Bone marrow (tissue), 2 donors: Measurements from ENCODE around the gene ORAI3.
"Not testable (repeated sequence)": the region's sequence is repeated elsewhere in the genome, so short reads cannot be mapped to it uniquely, and the experiment has no call there.

ENCODE experiments used
- DNase-seq, 2 donors: peaks; one replicate each; lab custom pipeline; 2025; lab: John Stamatoyannopoulos, UW

The ORAI3 gene

GRCh38 chr16:30924076-30924912 is 24.6 kb upstream of the ORAI3 start:
- no peak for DNase-seq

GRCh38 chr16:30924913-30925631 is 23.8 kb upstream of the ORAI3 start:
- no peak for DNase-seq

- no peak for DNase-seq
Observed at GRCh38 chr16:30925632-30925987, 23.3 kb upstream of the ORAI3 start.

- no peak for DNase-seq
Observed at GRCh38 chr16:30925995-30926811, 22.7 kb upstream of the ORAI3 start.

GRCh38 chr16:30926937-30927788 is 21.7 kb upstream of the ORAI3 start:
- DNase-seq: no peak

GRCh38 chr16:30927789-30928378 is 21.0 kb upstream of the ORAI3 start:
- no peak for DNase-seq

GRCh38 chr16:30928390-30928789 is 20.5 kb upstream of the ORAI3 start:
- DNase-seq: no peak

GRCh38 chr16:30929167-30929566 is 19.7 kb upstream of the ORAI3 start:
- no peak for DNase-seq

- no peak for DNase-seq
Observed at GRCh38 chr16:30930160-30930571, 18.7 kb upstream of the ORAI3 start.

GRCh38 chr16:30931068-30931650 is 17.7 kb upstream of the ORAI3 start:
- DNase-seq: no peak

- peak; percentile 16 to 52 for DNase-seq
Observed at GRCh38 chr16:30934827-30935557, 13.9 kb upstream of the ORAI3 start.

GRCh38 chr16:30937692-30938091 is 11.2 kb upstream of the ORAI3 start:
- DNase-seq: no peak

- not testable (repeated sequence) for DNase-seq
Observed at GRCh38 chr16:30939571-30939970, 9.3 kb upstream of the ORAI3 start.

- peak; percentile 36 to 48 for DNase-seq
Observed at GRCh38 chr16:30941600-30942425, 7.1 kb upstream of the ORAI3 start.

- no peak for DNase-seq
Observed at GRCh38 chr16:30942426-30942806, 6.5 kb upstream of the ORAI3 start.

GRCh38 chr16:30944352-30944751 is 4.5 kb upstream of the ORAI3 start:
- no peak for DNase-seq

GRCh38 chr16:30946671-30947540 is 2.0 kb upstream of the ORAI3 start:
- DNase-seq: no peak

- no peak for DNase-seq
Observed at GRCh38 chr16:30947541-30947858, 1.4 kb upstream of the ORAI3 start.
